K562 (cell line): ENCODE measurements around the gene ZFAND2B. TPM values are rescaled to one million over a fixed set of nuclear protein-coding genes. Genes with fewer than 3 reads are reported as not detected.

Experiments used
- ATAC-seq: fragments of 200-7000 bp; cut with Tn5 transposase; 3 replicates; pipeline ENCODE4 v1.9.1; 2020; ENCODE audit warnings: moderate library complexity
- BruUV-seq: library from RNA; stranded (reverse); fragments of 400-500 nt; replicated peaks from 2 replicates; lab custom pipeline; 2021; lab: Mats Ljungman, UMichigan
- CTCF ChIA-PET: fragments of 300-600 bp; formaldehyde crosslinking; extraction: SDS; loops from one replicate; lab custom pipeline; 2021; ENCODE audit warnings: low intra/inter-chr PET ratio; lab: Yijun Ruan, JAX
- POLR2A ChIA-PET: fragments of 300-600, 350-650 bp; sonication (Branson Sonifier 250); formaldehyde crosslinking; extraction: SDS; loops from one replicate; lab custom pipeline; 2021; ENCODE audit warnings: antibody characterized with exemption, inconsistent platforms; lab: Yijun Ruan, JAX
- DNase-seq, 4 experiments: peaks; one replicate each; pipeline versions ENCODE4 v3.0.0 to v3.0.0-alpha.2; 2011 to 2018; ENCODE audit warnings: low spot score in 3 of 4, mixed read lengths in 3 of 4; ENCODE audit errors: extremely low read depth in 1 of 4
- FAIRE-seq: peaks from 2 replicates; lab custom pipeline; 2011; peaks lifted over from hg19 to GRCh38; lab: Jason Lieb, UNC
- H2AFZ ChIP-seq: 2 replicates; pipeline ENCODE4 v1.6.0; 2011; ENCODE audit warnings: low read depth, low read length, control low read depth, inconsistent platforms
- H3K27ac ChIP-seq: fragments of 200-600 bp; 3 replicates; pipeline ENCODE4 v1.8.0; 2011; ENCODE audit warnings: low read depth, mild to moderate bottlenecking, control low read depth, inconsistent platforms, low read length, moderate library complexity, mixed read lengths; ENCODE audit errors: extremely low read depth
- H3K27me3 ChIP-seq, 2 experiments: fragments of 300-600 bp in 1 of 2; 2 replicates in 1 of 2; 3 replicates in 1 of 2; pipeline versions ENCODE4 v1.6.0 to v1.8.0; 2011; ENCODE audit warnings: inconsistent platforms in 2 of 2, low read length in 2 of 2, mild to moderate bottlenecking in 1 of 2, mixed read lengths in 1 of 2, moderate library complexity in 1 of 2; ENCODE audit not compliant: control insufficient read depth in 2 of 2, insufficient read depth in 2 of 2
- H3K36me3 ChIP-seq: fragments of 300-600 bp; 3 replicates; pipeline ENCODE4 v1.8.0; 2011; ENCODE audit warnings: mild to moderate bottlenecking, low read length, inconsistent platforms; ENCODE audit not compliant: control insufficient read depth, insufficient read depth
- H3K4me1 ChIP-seq, 2 experiments: fragments of 200-600 bp in 1 of 2; replicated peaks in 1 of 2; 2 replicates in 1 of 2; 3 replicates in 1 of 2; pipeline versions ENCODE4 v1.5.1 to v1.8.0; 2011; ENCODE audit warnings: inconsistent platforms in 2 of 2, low read length in 2 of 2, mild to moderate bottlenecking in 1 of 2, mixed read lengths in 1 of 2, moderate library complexity in 1 of 2; ENCODE audit not compliant: control insufficient read depth in 2 of 2, insufficient read depth in 2 of 2
- H3K4me2 ChIP-seq: 2 replicates; pipeline ENCODE4 v1.6.1; 2011; ENCODE audit warnings: low read length, control low read depth, inconsistent platforms, mixed read lengths; ENCODE audit not compliant: insufficient read depth
- H3K4me3 ChIP-seq: fragments of 200-600 bp; sonication (generic), shearing (Covaris generic); 2 replicates; pipeline ENCODE4 v1.5.1; 2016; ENCODE audit warnings: control low read depth, inconsistent platforms
- H3K79me2 ChIP-seq: fragments of 200-600 bp; 3 replicates; pipeline ENCODE4 v1.8.0; 2011; ENCODE audit warnings: low read length, inconsistent platforms; ENCODE audit not compliant: control insufficient read depth, insufficient read depth
- H3K9ac ChIP-seq, 2 experiments: 2 replicates each; pipeline versions ENCODE4 v1.6.0 to v1.6.1; 2011; ENCODE audit warnings: low read depth in 2 of 2, low read length in 2 of 2, control low read depth in 1 of 2, inconsistent platforms in 1 of 2, mild to moderate bottlenecking in 1 of 2, mixed read lengths in 1 of 2; ENCODE audit not compliant: insufficient read depth in 1 of 2
- H3K9me1 ChIP-seq: one replicate; pipeline ENCODE4 v1.6.0; 2011; ENCODE audit warnings: inconsistent platforms, mild to moderate bottlenecking, low read length, moderate library complexity; ENCODE audit not compliant: control insufficient read depth, insufficient read depth
- H3K9me3 ChIP-seq: replicated peaks from 2 replicates; pipeline ENCODE4 v1.5.1; 2011; ENCODE audit warnings: low read depth, low read length, inconsistent platforms; ENCODE audit not compliant: control insufficient read depth, insufficient read depth
- H4K20me1 ChIP-seq: replicated peaks from 2 replicates; pipeline ENCODE4 v1.6.1; 2011; ENCODE audit warnings: low read length, inconsistent platforms, mixed read lengths; ENCODE audit not compliant: control insufficient read depth, insufficient read depth
- AFF4 ChIP-seq: sonication (generic); formaldehyde crosslinking; IDR thresholded peaks from 2 replicates; pipeline ENCODE4 v1.8.0; 2023; ENCODE audit warnings: mild to moderate bottlenecking, missing genetic modification reagents
- CCAR2 ChIP-seq: fragments of 200-400 bp; formaldehyde crosslinking; IDR thresholded peaks from 2 replicates; pipeline ENCODE4 v1.6.1; 2017; ENCODE audit warnings: mild to moderate bottlenecking, low read depth, low read length
- KLF13 ChIP-seq: fragments of 450-650 bp; IDR thresholded peaks from 2 replicates; pipeline ENCODE4 v1.6.1; 2016; ENCODE audit warnings: missing genetic modification characterization, low read depth, mild to moderate bottlenecking, missing compliant biosample characterization, moderate library complexity, borderline replicate concordance
- PRDM10 ChIP-seq: fragments of 450-650 bp; IDR thresholded peaks from 2 replicates; pipeline ENCODE4 v1.6.1; 2018; ENCODE audit not compliant: partially characterized antibody
- SAP30 ChIP-seq: fragments of 200-600 bp; sonication (generic); IDR thresholded peaks from 2 replicates; pipeline ENCODE4 v1.6.1; 2012; ENCODE audit warnings: borderline replicate concordance, low read depth, mild to moderate bottlenecking, moderate library complexity, low read length, control low read depth, inconsistent platforms; ENCODE audit not compliant: insufficient read depth, poor library complexity, severe bottlenecking
- SPI1 ChIP-seq: IDR thresholded peaks from 2 replicates; pipeline ENCODE4 v1.6.1; 2011; ENCODE audit warnings: low read depth, low read length, control low read depth, borderline replicate concordance
- ZBTB2 ChIP-seq: fragments of 450-650 bp; IDR thresholded peaks from 2 replicates; pipeline ENCODE4 v1.6.1; 2016; ENCODE audit warnings: antibody characterized with exemption
- ZFP30 ChIP-seq: fragments of 250-450 bp; sonication (Bioruptor Pico); IDR thresholded peaks from 2 replicates; pipeline ENCODE4 v1.8.0; 2022; ENCODE audit warnings: moderate library complexity, mild to moderate bottlenecking, inconsistent platforms, borderline replicate concordance
- WGBS: fragments of 100-300 bp; shearing (Covaris generic); methylation state at CpG from one replicate; pipeline ENCODE4 v1.1.6; 2016; ENCODE audit warnings: low coverage, mixed read lengths; ENCODE audit not compliant: insufficient coverage; ENCODE audit errors: missing lambda C conversion rate; 5-methylcytosine and 5-hydroxymethylcytosine counted together
- in situ Hi-C: fragments of 300-500 bp; cut with MboI; formaldehyde crosslinking; loops from 4 replicates; pipeline ENCODE4 v1.15.0; 2018; ENCODE audit warnings: inconsistent platforms, mixed read lengths
- intact Hi-C: fragments of 100-400 bp; cut with micrococcal nuclease; formaldehyde crosslinking; loops from 2 replicates; pipeline ENCODE4 v1.14.2; 2022
- polyA plus RNA-seq, 8 experiments: library from polyadenylated mRNA; depleted of rRNA in 4 of 8; stranded (reverse) in 5 of 8; unstranded in 3 of 8; fragments of >200 nt; fragmentation: Nextera tagmentation in 2 of 8; fragmentation: Illumina TruSeq in 1 of 8; extraction: Ambion mirVana in 2 of 8; extraction: Trizol in 1 of 8; gene quantifications; 2 replicates each; pipeline versions ENCODE4 v1.2.1 to v1.2.3, GENCODE V29; 2011 to 2014; ENCODE audit warnings: inconsistent platforms in 1 of 8, missing spikeins in 1 of 8
- total RNA-seq, 7 experiments: library from RNA; depleted of rRNA in 6 of 7; stranded (reverse); fragments of >200 nt in 6 of 7; fragmentation: Illumina TruSeq in 2 of 7; extraction: Trizol in 2 of 7; gene quantifications; 2 replicates each; pipeline versions ENCODE4 v1.2.1 to v1.2.3, GENCODE V29; 2011 to 2021; ENCODE audit warnings: low replicate concordance in 1 of 7

The ZFAND2B gene
- total and polyA plus RNA-seq, 9 of the 15 experiments (the other 6 are each of a cell fraction or from before 2014, with no cell fraction given), result 9.9 to 33.3 (median 26.1) TPM

- TF ChIP-seq ZFP30 (CRISPR knock-in tag), result no peak
- TF ChIP-seq ZBTB2, result no peak
These were observed 31.1 kb upstream of the ZFAND2B start (continued) for GRCh38 chr2:219175486-219175885.

GRCh38 chr2:219175928-219176817, 30.4 kb upstream of the ZFAND2B start:
- peaks cover 42% of the 10 kb centered on the region for H3K79me2 ChIP-seq
- H3K9me3 ChIP-seq, result no peaks in the 10 kb centered on the region
- H4K20me1 ChIP-seq, result no peaks in the 10 kb centered on the region
- BruUV-seq, result no TSS peak
- peak overlapping the region; percentile 80 for H3K4me3 ChIP-seq
- CTCF ChIA-PET, result no interaction called here
- H3K27me3 ChIP-seq, result no peaks in the 10 kb centered on the region
- no peaks in the 10 kb centered on the region for H3K9me1 ChIP-seq
- H3K27ac ChIP-seq, result peak overlapping the region; percentile 97
- intact Hi-C loops, result loop anchor here (2.0 kb wide), 1 partner anchor 31 kb away; the partner anchor contains the start of gene ZFAND2B
- ATAC-seq (peak; percentile 66), FAIRE-seq (no peak), DNase-seq (peak in 3 of 4 experiments; percentile 30 to 50 (median 39))
- peak overlapping the region; percentile 100 for H3K4me2 ChIP-seq
- peaks cover 50% of the 10 kb centered on the region; the same call in 2 of the 3 replicates for H3K36me3 ChIP-seq
- H3K9ac ChIP-seq, result peak overlapping the region; percentile 90 to 94
- POLR2A ChIA-PET, result interaction anchor here (0.6 to 1.7 kb wide), 12 partner anchors 9 to 119 kb away, joined by 3 to 9 read pairs (median 4); partner anchors contain the start of genes DNAJB2 and ZFAND2B
- peaks cover 13 to 25% of the 10 kb centered on the region in 2 experiments; a peak in 4 of 5 replicates for H3K4me1 ChIP-seq
- in situ Hi-C loops, result no loop called here
- 3% methylated on average over 26 of the region's 45 CpGs for WGBS
- H2AFZ ChIP-seq, result peak overlapping the region; percentile 88
- TF ChIP-seq CCAR2 (no peak), KLF13 (0 out of 2 replicates have a peak, but pooled peaks have one; percentile 9), PRDM10 (peak; percentile 4), SPI1 (no peak), AFF4 (CRISPR knock-in tag) (0 out of 2 replicates have a peak, but pooled peaks have one; percentile 5), SAP30 (peak; percentile 22)
